H1 (cell line): ENCODE measurements around the gene SULF2. TPM values are rescaled to one million over a fixed set of nuclear protein-coding genes. Genes with fewer than 3 reads are reported as not detected.

Source experiments
- CTCF ChIA-PET: fragments of 300-600 bp; sonication (Branson Sonifier 250); formaldehyde crosslinking; loops from one replicate; lab custom pipeline; 2021; ENCODE audit not compliant: partially characterized antibody; lab: Charles Lee
- POLR2A ChIA-PET: fragments of 300-600 bp; sonication (Branson Sonifier 250); formaldehyde crosslinking; loops from one replicate; lab custom pipeline; 2021; ENCODE audit warnings: inconsistent platforms; ENCODE audit not compliant: partially characterized antibody; lab: Charles Lee
- DNase-seq, 2 experiments: peaks; one replicate each; pipeline versions ENCODE4 v3.0.0 to v3.0.0-alpha.2; 2010 to 2022; ENCODE audit warnings: low spot score in 2 of 2, low read depth in 1 of 2, mixed read lengths in 1 of 2
- FAIRE-seq: peaks from 2 replicates; lab custom pipeline; 2011; peaks lifted over from hg19 to GRCh38; lab: Jason Lieb, UNC
- H2AFZ ChIP-seq: 2 replicates; pipeline ENCODE4 v1.8.1; 2012; ENCODE audit warnings: low read length, inconsistent platforms
- H2AK5ac ChIP-seq: 2 replicates; pipeline ENCODE4 v1.6.1; 2013; ENCODE audit warnings: low read depth, low read length
- H2BK120ac ChIP-seq: replicated peaks from 2 replicates; pipeline ENCODE3; 2013; ENCODE audit warnings: low read depth, low read length, inconsistent platforms
- H2BK12ac ChIP-seq: 2 replicates; pipeline ENCODE4 v1.6.1; 2013; ENCODE audit warnings: low read depth, low read length
- H2BK15ac ChIP-seq: 2 replicates; pipeline ENCODE4 v1.6.1; 2013; ENCODE audit warnings: low read length
- H2BK20ac ChIP-seq: 2 replicates; pipeline ENCODE4 v1.6.1; 2013; ENCODE audit warnings: low read length
- H2BK5ac ChIP-seq: 2 replicates; pipeline ENCODE4 v1.6.1; 2013; ENCODE audit warnings: low read depth, low read length
- H3K14ac ChIP-seq: 2 replicates; pipeline ENCODE4 v1.6.1; 2013; ENCODE audit warnings: inconsistent platforms; ENCODE audit not compliant: insufficient read length
- H3K18ac ChIP-seq: 2 replicates; pipeline ENCODE4 v1.6.1; 2013; ENCODE audit warnings: low read length; ENCODE audit errors: extremely low read depth
- H3K23ac ChIP-seq: 2 replicates; pipeline ENCODE4 v1.6.1; 2013; ENCODE audit warnings: inconsistent platforms; ENCODE audit not compliant: insufficient read length
- H3K23me2 ChIP-seq: 2 replicates; pipeline ENCODE4 v1.6.1; 2013; ENCODE audit warnings: low read depth, low read length
- H3K27ac ChIP-seq: 2 replicates; pipeline ENCODE4 v1.6.1; 2011; ENCODE audit warnings: low read depth, low read length, inconsistent platforms
- H3K27me3 ChIP-seq, 4 experiments: replicated peaks in 1 of 4; 1 replicate in 1 of 4; 2 replicates in 3 of 4; pipeline versions ENCODE4 v1.6.1 to v1.8.1; 2011 to 2013; ENCODE audit warnings: low read length in 3 of 4, mild to moderate bottlenecking in 3 of 4, inconsistent platforms in 2 of 4, mixed read lengths in 2 of 4, moderate library complexity in 1 of 4; ENCODE audit not compliant: control insufficient read depth in 3 of 4, insufficient read depth in 3 of 4; ENCODE audit errors: extremely low read depth in 1 of 4
- H3K36me3 ChIP-seq, 4 experiments: 2 replicates each; pipeline versions ENCODE4 v1.6.1 to v1.8.1; 2011 to 2013; ENCODE audit warnings: mild to moderate bottlenecking in 4 of 4, low read length in 3 of 4, moderate library complexity in 2 of 4, control low read depth in 1 of 4, inconsistent platforms in 1 of 4; ENCODE audit not compliant: insufficient read depth in 4 of 4, control insufficient read depth in 2 of 4
- H3K4ac ChIP-seq: replicated peaks from 2 replicates; pipeline ENCODE3; 2013; ENCODE audit warnings: low read length, low read depth, mixed read lengths, inconsistent platforms; ENCODE audit not compliant: insufficient read length
- H3K4me1 ChIP-seq, 4 experiments: replicated peaks in 1 of 4; 1 replicate in 1 of 4; 2 replicates in 3 of 4; pipeline versions ENCODE4 v1.6.1 to v1.8.1; 2011 to 2013; ENCODE audit warnings: low read length in 3 of 4, inconsistent platforms in 2 of 4, mixed read lengths in 1 of 4; ENCODE audit not compliant: insufficient read depth in 4 of 4, control insufficient read depth in 3 of 4
- H3K4me2 ChIP-seq, 2 experiments: 2 replicates each; pipeline versions ENCODE4 v1.6.1 to v1.8.1; 2011 to 2013; ENCODE audit warnings: low read depth in 2 of 2, low read length in 2 of 2, control low read depth in 1 of 2, inconsistent platforms in 1 of 2, mild to moderate bottlenecking in 1 of 2; ENCODE audit not compliant: insufficient read depth in 1 of 2
- H3K4me3 ChIP-seq, 4 experiments: fragments of 200-600, 300-600 bp in 1 of 4; sonication (generic), shearing (Covaris generic), sonication (Bioruptor Twin) in 1 of 4; 2 replicates each; pipeline versions ENCODE4 v1.5.1 to v1.8.1; 2011 to 2016; ENCODE audit warnings: low read length in 4 of 4, low read depth in 3 of 4, control low read depth in 2 of 4, inconsistent platforms in 2 of 4, mild to moderate bottlenecking in 2 of 4, mixed read lengths in 1 of 4, moderate library complexity in 1 of 4; ENCODE audit not compliant: insufficient read depth in 2 of 4; ENCODE audit errors: extremely low read depth in 1 of 4
- H3K56ac ChIP-seq: replicated peaks from 2 replicates; pipeline ENCODE3; 2013; ENCODE audit warnings: low read depth, mild to moderate bottlenecking, mixed read lengths, low read length, inconsistent platforms; ENCODE audit not compliant: insufficient read length
- H3K79me1 ChIP-seq: 2 replicates; pipeline ENCODE4 v1.6.1; 2013; ENCODE audit warnings: low read depth, low read length, control low read depth
- H3K79me2 ChIP-seq, 2 experiments: 2 replicates each; pipeline versions ENCODE4 v1.6.1 to v1.8.1; 2012 to 2013; ENCODE audit warnings: low read length in 2 of 2, mild to moderate bottlenecking in 2 of 2, inconsistent platforms in 1 of 2; ENCODE audit not compliant: insufficient read depth in 2 of 2, control insufficient read depth in 1 of 2
- H3K9ac ChIP-seq, 4 experiments: replicated peaks in 1 of 4; 1 replicate in 1 of 4; 2 replicates in 3 of 4; pipeline versions ENCODE4 v1.6.1 to v1.8.1; 2011 to 2013; ENCODE audit warnings: low read depth in 3 of 4, low read length in 3 of 4, control low read depth in 2 of 4, mild to moderate bottlenecking in 2 of 4, moderate library complexity in 2 of 4, inconsistent platforms in 1 of 4; ENCODE audit errors: extremely low read depth in 1 of 4
- H3K9me3 ChIP-seq, 2 experiments: 2 replicates each; pipeline versions ENCODE4 v1.6.1 to v1.8.1; 2012 to 2013; ENCODE audit warnings: mild to moderate bottlenecking in 2 of 2, moderate library complexity in 2 of 2, control low read depth in 1 of 2, inconsistent platforms in 1 of 2, low read depth in 1 of 2, low read length in 1 of 2, mixed read lengths in 1 of 2; ENCODE audit not compliant: insufficient read depth in 2 of 2
- H4K20me1 ChIP-seq, 2 experiments: replicated peaks in 1 of 2; 2 replicates each; pipeline versions ENCODE3 to v1.8.1; 2011 to 2013; ENCODE audit warnings: inconsistent platforms in 2 of 2, low read length in 2 of 2, mild to moderate bottlenecking in 1 of 2; ENCODE audit not compliant: insufficient read depth in 2 of 2, control insufficient read depth in 1 of 2
- H4K5ac ChIP-seq: 2 replicates; pipeline ENCODE4 v1.6.1; 2013; ENCODE audit warnings: low read length, low read depth, mixed read lengths, inconsistent platforms; ENCODE audit not compliant: insufficient read length
- H4K8ac ChIP-seq: 2 replicates; pipeline ENCODE4 v1.8.0; 2013; ENCODE audit warnings: mild to moderate bottlenecking, moderate library complexity, low read length, inconsistent platforms; ENCODE audit not compliant: insufficient read depth; ENCODE audit errors: extremely low read depth
- H4K91ac ChIP-seq: replicated peaks from 2 replicates; pipeline ENCODE3; 2013; ENCODE audit warnings: low read length, mixed read lengths, inconsistent platforms; ENCODE audit not compliant: insufficient read length
- EZH2 ChIP-seq: fragments of 200-600 bp; sonication (generic); IDR thresholded peaks from 2 replicates; pipeline ENCODE4 v1.7.1; 2012; ENCODE audit warnings: low read depth, mild to moderate bottlenecking, moderate library complexity, low read length, inconsistent platforms; ENCODE audit not compliant: severe bottlenecking
- HDAC6 ChIP-seq: IDR thresholded peaks from one replicate; pipeline ENCODE4 v1.7.1; 2012; ENCODE audit warnings: low read depth, mild to moderate bottlenecking, inconsistent platforms, low read length, moderate library complexity
- RAD21 ChIP-seq, 2 experiments: IDR thresholded peaks in 1 of 2; conservative IDR thresholded peaks in 1 of 2; 2 replicates each; pipeline ENCODE4 v1.6.1; 2011; ENCODE audit warnings: low read depth in 2 of 2, low read length in 2 of 2, improper control_type of control experiment in 1 of 2, inconsistent platforms in 1 of 2, mild to moderate bottlenecking in 1 of 2, moderate library complexity in 1 of 2
- RNF2 ChIP-seq: fragments of 200-900, 300-1000 bp; sonication (generic); IDR thresholded peaks from 2 replicates; pipeline ENCODE4 v1.7.1; 2016; ENCODE audit warnings: borderline replicate concordance, low read depth, mild to moderate bottlenecking, antibody characterized with exemption, low read length; ENCODE audit not compliant: poor library complexity, severe bottlenecking; ENCODE audit errors: missing control alignments
- SIN3A ChIP-seq, 2 experiments: IDR thresholded peaks in 1 of 2; conservative IDR thresholded peaks in 1 of 2; 2 replicates each; pipeline ENCODE4 v1.6.1; 2011 to 2012; ENCODE audit warnings: low read length in 2 of 2, improper control_type of control experiment in 1 of 2, low read depth in 1 of 2, mild to moderate bottlenecking in 1 of 2
- SP1 ChIP-seq: IDR thresholded peaks from 2 replicates; pipeline ENCODE4 v1.6.1; 2011; ENCODE audit warnings: low read depth, low read length
- TCF12 ChIP-seq: IDR thresholded peaks from 2 replicates; pipeline ENCODE4 v1.6.1; 2011; ENCODE audit warnings: low read depth, mild to moderate bottlenecking, low read length
- WGBS, 2 experiments: shearing (Covaris generic) in 1 of 2; methylation state at CpG; one replicate each; pipeline versions ENCODE4 v1.1.6 to v1.1.7; 2013 to 2015; ENCODE audit warnings: low lambda C conversion rate in 2 of 2, mixed read lengths in 2 of 2, inconsistent platforms in 1 of 2, low coverage in 1 of 2, missing lambda C conversion rate in 1 of 2; ENCODE audit not compliant: insufficient replicate concordance in 2 of 2, insufficient coverage in 1 of 2, insufficient read length in 1 of 2; ENCODE audit errors: extremely low coverage in 1 of 2, missing lambda C conversion rate in 1 of 2; 5-methylcytosine and 5-hydroxymethylcytosine counted together
- polyA plus RNA-seq, 7 experiments: library from polyadenylated mRNA; depleted of rRNA in 3 of 7; stranded (reverse) in 5 of 7; unstranded in 2 of 7; fragments of >200 nt in 5 of 7; fragments of 200-250 nt in 2 of 7; gene quantifications; 1 replicate in 5 of 7; 2 replicates in 1 of 7; 4 replicates in 1 of 7; pipeline versions ENCODE4 v1.2.1 to v1.2.3, GENCODE V29; 2011 to 2013; ENCODE audit warnings: missing spikeins in 2 of 7, mixed read lengths in 2 of 7
- total RNA-seq: library from RNA; stranded (reverse); fragmentation: NEBNext Ultra II Directional; extraction: Animal tissue kit (Norgen Biotek cat#: 25700); gene quantifications from 2 replicates; pipeline ENCODE4 v1.2.1, GENCODE V29; 2021

The SULF2 gene
- total and polyA plus RNA-seq, 2 of the 8 experiments (the other 6 are each of a cell fraction or from before 2014, with no cell fraction given), result 15.7 to 28.2 TPM

DNA sequence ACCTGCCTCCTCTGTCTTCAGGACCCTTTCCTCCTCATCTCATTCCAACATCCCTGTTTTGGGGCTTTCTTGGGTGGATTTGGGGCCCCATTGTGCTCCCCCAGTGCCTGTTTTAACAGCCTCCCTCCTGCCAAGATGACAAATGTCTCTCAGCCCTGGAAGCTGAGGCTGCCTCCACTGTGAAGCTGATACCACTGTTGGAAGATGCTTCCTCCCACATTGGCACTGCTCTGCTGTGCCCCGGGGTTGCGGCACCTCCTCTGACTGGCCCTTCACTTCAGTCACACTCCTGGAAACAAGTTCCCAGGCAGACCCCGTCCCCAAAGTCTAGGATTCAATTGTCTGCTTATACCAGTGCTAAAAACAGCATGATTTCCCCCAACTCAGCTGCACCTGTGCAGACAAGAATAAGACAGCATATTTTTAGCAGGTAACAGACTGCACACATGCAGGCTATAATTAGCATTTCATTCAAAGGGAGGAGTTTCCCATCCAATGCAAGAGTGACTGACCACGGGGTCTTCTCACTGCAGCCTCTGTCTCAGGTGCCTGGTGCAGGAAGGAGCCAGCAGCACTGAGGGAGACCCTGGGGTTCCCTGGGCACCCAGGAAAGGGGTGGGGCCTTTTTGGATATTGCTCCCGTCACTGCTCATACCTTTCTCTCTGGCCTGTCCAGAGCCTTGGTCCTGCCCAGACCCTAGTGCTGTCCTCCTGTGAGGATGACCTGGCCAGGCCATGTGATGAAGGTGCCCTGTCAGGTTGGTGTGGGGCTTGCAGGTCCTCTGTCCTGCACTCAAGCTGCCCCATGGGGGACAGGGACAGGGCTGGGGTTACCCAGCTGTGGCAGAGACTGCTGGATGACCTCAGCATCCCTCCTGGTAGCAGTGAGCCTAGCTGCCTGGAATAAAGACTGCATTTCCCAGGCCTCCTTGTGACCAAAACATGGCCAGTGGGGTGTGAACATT is 31.5 kb upstream of the SULF2 start:
- Histone ChIP-seq H4K20me1 (no peaks in the 10 kb centered on the region), H3K79me2 (no peaks in the 10 kb centered on the region)
- no peak for FAIRE-seq
- DNase-seq, result no peak
- no peak for TF ChIP-seq TCF12
- TF ChIP-seq HDAC6, result no peak
- no peak for TF ChIP-seq EZH2
- no peak for TF ChIP-seq SIN3A (conservative IDR thresholded peaks at IDR 0.05 in 1 of 2, IDR thresholded peaks at IDR 0.05 in 1 of 2; ENCODE audit: low read depth in 1 of 2, low read length in 2 of 2)
- TF ChIP-seq RNF2, result no peak
- TF ChIP-seq RAD21 (IDR thresholded peaks at IDR 0.05 in 1 of 2, conservative IDR thresholded peaks at IDR 0.05 in 1 of 2; ENCODE audit: low read depth in 2 of 2, low read length in 2 of 2), result no peak
- TF ChIP-seq SP1, result no peak
- TF ChIP-seq, all 59 proteins: peak for 0
- Histone ChIP-seq H2BK20ac (no peak overlapping the region), H2BK15ac (peak overlapping the region; percentile 25; the same call in 1 of the 2 replicates), H3K23me2 (no peaks in the 10 kb centered on the region), H3K36me3 (no peaks in the 10 kb centered on the region), H2AFZ (no peak overlapping the region), H3K27me3 (peaks cover 0 to 3% (median under 1%) of the 10 kb centered on the region in 4 experiments; a peak in 1 of 7 replicates), H3K18ac (no peak overlapping the region), H3K14ac (no peak overlapping the region), H3K56ac (no peak overlapping the region), H3K9me3 (no peaks in the 10 kb centered on the region), H4K5ac (no peak overlapping the region), H4K8ac (no peak overlapping the region), H2BK5ac (no peak overlapping the region), H3K4me1 (peaks cover 0 to 3% (median 1%) of the 10 kb centered on the region in 4 experiments; a peak in 2 of 7 replicates), H3K23ac (no peak overlapping the region), H3K27ac (no peak overlapping the region), H2BK12ac (no peak overlapping the region), H4K91ac (no peak overlapping the region), H3K4me3 (no peak overlapping the region), H3K4me2 (no peak overlapping the region), H2BK120ac (no peak overlapping the region), H3K4ac (peak overlapping the region; percentile 78), H2AK5ac (no peak overlapping the region), H3K9ac (no peak overlapping the region), H3K79me1 (no peaks in the 10 kb centered on the region)
- ChIA-PET CTCF (interaction anchor here (1.4 to 1.5 kb wide), 2 partner anchors 34 to 38 kb away, joined by 3 read pairs; no protein-coding TSS in a partner anchor), POLR2A (no interaction called here)
- WGBS, 2 experiments, result 94% methylated on average over 5 of the region's 5 CpGs; no CpG with 5 or more reads in 1 of the 2 experiments
